Measurements from ENCODE around the gene TSPOAP1. TPM values are rescaled to one million over a fixed set of nuclear protein-coding genes. Genes with fewer than 3 reads are reported as not detected.

Gene TSPOAP1
- total and polyA plus RNA-seq, 2 of the 13 experiments (the other 11 are each of a cell fraction or from before 2014, with no cell fraction given) = not detected

- no peak for TF ChIP-seq ZNF672 (CRISPR knock-in tag; IDR thresholded peaks at IDR 0.05)
- no peak for TF ChIP-seq GATAD2A (CRISPR knock-in tag; IDR thresholded peaks at IDR 0.05)
- peak; percentile 59; the same call in 1 of the 2 replicates for TF ChIP-seq ZSCAN9 (CRISPR knock-in tag; IDR thresholded peaks at IDR 0.05; ENCODE audit: borderline replicate concordance)
- TF ChIP-seq TCF7L2 (IDR thresholded peaks at IDR 0.05; ENCODE audit: low read depth, low read length) = no peak
- TF ChIP-seq CCDC6 (CRISPR knock-in tag; IDR thresholded peaks at IDR 0.05) = no peak
- TF ChIP-seq ZKSCAN1 (IDR thresholded peaks at IDR 0.05; ENCODE audit: low read length) = no peak
- no peak for TF ChIP-seq KDM4B (CRISPR knock-in tag; IDR thresholded peaks at IDR 0.05)
- peak; percentile 100 for TF ChIP-seq SRF (IDR thresholded peaks at IDR 0.05; ENCODE audit: low read depth, low read length)
- peak; percentile 48; the same call in 1 of the 2 replicates for TF ChIP-seq ZNF563 (CRISPR knock-in tag; IDR thresholded peaks at IDR 0.05)
- no peak for TF ChIP-seq TOE1 (CRISPR knock-in tag; IDR thresholded peaks at IDR 0.05)
- no peak for TF ChIP-seq HNF1A (IDR thresholded peaks at IDR 0.05; ENCODE audit: low read depth)
- TF ChIP-seq HNF1A (CRISPR knock-in tag; IDR thresholded peaks at IDR 0.05; ENCODE audit: borderline replicate concordance) = no peak
- TF ChIP-seq ETV6 (CRISPR knock-in tag; conservative IDR thresholded peaks at IDR 0.05) = no peak
- TF ChIP-seq HES4 (CRISPR knock-in tag; IDR thresholded peaks at IDR 0.05; ENCODE audit: borderline replicate concordance) = no peak
- TF ChIP-seq GABPA (IDR thresholded peaks at IDR 0.05; ENCODE audit: low read depth, low read length) = no peak
- TF ChIP-seq GABPA (CRISPR knock-in tag; IDR thresholded peaks at IDR 0.05; ENCODE audit: low read depth) = 0 out of 2 replicates have a peak, but pooled peaks have one; percentile 5
- no peak for TF ChIP-seq NFIB (CRISPR knock-in tag; IDR thresholded peaks at IDR 0.05; ENCODE audit: borderline replicate concordance)
- no peak for TF ChIP-seq ZNF326 (CRISPR knock-in tag; IDR thresholded peaks at IDR 0.05; ENCODE audit: borderline replicate concordance)
- TF ChIP-seq ZBTB42 (CRISPR knock-in tag; IDR thresholded peaks at IDR 0.05) = no peak
- TF ChIP-seq FOSL2 (CRISPR knock-in tag; IDR thresholded peaks at IDR 0.05) = peak; percentile 42; the same call in 1 of the 2 replicates
- TF ChIP-seq SNRNP70 (IDR thresholded peaks at IDR 0.05; ENCODE audit: low read depth, low read length) = no peak
- no peak for TF ChIP-seq SNAPC5 (CRISPR knock-in tag; IDR thresholded peaks at IDR 0.05; ENCODE audit: borderline replicate concordance)
- 0 out of 2 replicates have a peak, but pooled peaks have one; percentile 30 for TF ChIP-seq ZNF547 (CRISPR knock-in tag; IDR thresholded peaks at IDR 0.05)
Observed at GRCh38 chr17:58337600-58338453, 9.2 kb upstream of the TSPOAP1 start (continued).

Measured in HepG2 (cell line).